Measurements from ENCODE around the gene PCDH17.

PCDH17 gene

DNA sequence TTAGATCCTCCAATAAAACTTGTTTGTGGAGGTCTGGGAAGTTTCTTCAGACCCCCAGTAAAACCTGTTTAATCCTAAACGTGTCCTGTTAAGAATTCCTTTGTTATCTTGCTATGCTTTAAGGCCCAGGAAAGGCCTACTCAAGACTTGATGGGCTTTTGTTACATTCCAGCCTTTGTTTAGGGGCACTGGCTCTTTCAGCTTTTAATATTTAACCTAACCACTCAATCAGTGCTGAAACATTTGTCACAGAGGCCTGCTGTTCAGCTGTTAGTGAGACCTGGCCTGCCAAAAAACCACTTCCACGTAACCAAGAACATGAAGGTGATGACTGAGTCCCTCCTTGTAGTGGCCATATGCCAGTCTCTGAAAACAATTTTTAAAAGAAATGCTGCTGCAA lies 41.7 kb downstream of the PCDH17 start:
- no peak for DNase-seq
- no peak for TF ChIP-seq CTCF (IDR thresholded peaks at IDR 0.05; ENCODE audit: low read depth, low read length)
- H3K4me1 ChIP-seq: peaks cover 7% of the 10 kb centered on the region
- H3K4me3 ChIP-seq (ENCODE audit: low read depth, low read length): no peak overlapping the region
- H3K36me3 ChIP-seq: peaks cover 4% of the 10 kb centered on the region
- no peaks in the 10 kb centered on the region for H3K9me3 ChIP-seq
- no peaks in the 10 kb centered on the region for H3K27me3 ChIP-seq

DNA sequence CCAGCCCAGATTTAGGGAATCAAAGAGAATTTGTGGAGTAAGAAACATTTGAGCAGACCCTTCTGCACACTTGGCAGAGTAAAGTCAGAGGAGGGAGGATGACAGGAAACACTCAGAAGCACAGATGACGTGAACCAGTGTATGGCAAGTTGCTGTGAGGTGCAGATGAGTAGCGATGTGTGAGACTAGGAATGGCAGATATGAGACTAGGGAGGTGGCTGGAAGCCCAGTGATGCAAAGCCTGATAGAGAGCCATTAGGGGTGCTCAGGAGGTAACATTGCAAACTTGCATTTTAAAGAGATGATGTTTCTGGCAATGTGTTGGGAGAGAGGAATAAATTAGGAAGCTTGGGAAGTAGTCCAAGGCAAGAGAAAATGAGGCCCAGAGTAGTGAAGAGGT lies 44.0 kb downstream of the PCDH17 start:
- no peaks in the 10 kb centered on the region for H3K9me3 ChIP-seq
- DNase-seq: peak; percentile 12
- peaks cover 7% of the 10 kb centered on the region for H3K4me1 ChIP-seq
- H3K4me3 ChIP-seq (ENCODE audit: low read depth, low read length): no peak overlapping the region
- TF ChIP-seq CTCF (IDR thresholded peaks at IDR 0.05; ENCODE audit: low read depth, low read length): no peak
- peaks cover 4% of the 10 kb centered on the region for H3K36me3 ChIP-seq
- H3K27me3 ChIP-seq: no peaks in the 10 kb centered on the region

DNA sequence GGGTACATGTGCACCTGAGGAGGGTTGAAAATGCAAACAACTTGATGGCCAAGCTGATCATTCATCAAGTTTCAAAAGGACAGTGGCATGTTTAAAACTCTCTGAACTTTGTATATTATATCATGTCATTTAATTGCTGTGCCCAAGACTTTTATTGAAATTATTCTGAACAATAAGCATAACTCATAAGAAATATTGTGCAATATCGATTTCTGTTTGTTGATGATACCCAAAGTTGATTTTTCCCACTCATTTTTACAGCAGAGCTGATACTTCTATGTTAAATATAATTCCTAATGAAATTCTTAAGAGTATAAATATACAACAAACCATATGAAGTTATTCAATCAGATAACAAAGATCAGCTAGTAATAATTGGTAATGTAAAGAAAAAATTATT lies 49.1 kb downstream of the PCDH17 start:
- DNase-seq: no peak
- TF ChIP-seq CTCF (IDR thresholded peaks at IDR 0.05; ENCODE audit: low read depth, low read length): no peak
- Histone ChIP-seq H3K4me1 (peaks cover 2% of the 10 kb centered on the region), H3K4me3 (ENCODE audit: low read depth, low read length) (no peak overlapping the region), H3K27me3 (no peaks in the 10 kb centered on the region), H3K36me3 (no peaks in the 10 kb centered on the region), H3K9me3 (no peaks in the 10 kb centered on the region)

- no peaks in the 10 kb centered on the region for H3K27me3 ChIP-seq
- no peak overlapping the region for H3K4me3 ChIP-seq (ENCODE audit: low read depth, low read length)
- TF ChIP-seq CTCF (IDR thresholded peaks at IDR 0.05; ENCODE audit: low read depth, low read length): no peak
- no peaks in the 10 kb centered on the region for H3K36me3 ChIP-seq
- no peaks in the 10 kb centered on the region for H3K9me3 ChIP-seq
- no peak for DNase-seq
- H3K4me1 ChIP-seq: no peaks in the 10 kb centered on the region
Observed at GRCh38 chr13:57682128-57682716, 50.7 kb downstream of the PCDH17 start.

DNA sequence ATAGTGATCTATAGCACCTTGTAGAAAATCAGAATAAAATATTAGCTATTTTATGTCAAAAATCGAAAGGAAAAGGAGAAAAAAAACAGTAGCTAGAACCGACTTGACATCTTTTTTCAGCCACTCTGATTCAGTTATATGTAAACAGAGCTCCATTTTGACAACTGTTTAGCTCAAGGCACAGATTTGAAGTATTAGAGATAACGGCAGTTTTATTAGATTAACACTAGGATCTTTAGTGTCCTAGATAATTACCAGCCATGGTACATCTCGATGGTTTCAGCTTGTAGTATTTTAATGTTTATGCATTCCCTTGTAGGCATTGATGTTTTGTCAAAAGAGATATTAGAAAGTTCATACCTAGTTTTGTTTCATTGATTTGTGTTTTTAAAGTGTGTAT lies 67.3 kb downstream of the PCDH17 start:
- no peaks in the 10 kb centered on the region for H3K27me3 ChIP-seq
- H3K4me3 ChIP-seq (ENCODE audit: low read depth, low read length): peak overlapping the region; percentile 13
- no peak for TF ChIP-seq CTCF (IDR thresholded peaks at IDR 0.05; ENCODE audit: low read depth, low read length)
- H3K4me1 ChIP-seq: peaks cover 9% of the 10 kb centered on the region; the same call in 1 of the 2 replicates
- H3K9me3 ChIP-seq: no peaks in the 10 kb centered on the region
- H3K36me3 ChIP-seq: no peaks in the 10 kb centered on the region
- DNase-seq: no peak

GRCh38 chr13:57704031-57704430 lies 72.5 kb downstream of the PCDH17 start:
- Histone ChIP-seq H3K9me3 (no peaks in the 10 kb centered on the region), H3K4me3 (ENCODE audit: low read depth, low read length) (no peak overlapping the region), H3K27me3 (no peaks in the 10 kb centered on the region), H3K4me1 (peaks cover 5% of the 10 kb centered on the region), H3K36me3 (no peaks in the 10 kb centered on the region)
- no peak for DNase-seq
- no peak for TF ChIP-seq CTCF (IDR thresholded peaks at IDR 0.05; ENCODE audit: low read depth, low read length)

Data from BE2C (cell line).